GM21528 (cell line): ENCODE measurements around the gene OPN1LW.
"Not testable (repeated sequence)": the region's sequence is repeated elsewhere in the genome, so short reads cannot be mapped to it uniquely, and the experiment has no call there.

ENCODE experiments used
- ATAC-seq: cut with Tn5 transposase; IDR thresholded peaks from one replicate; pipeline ENCODE4 v1.9.1; 2021; ENCODE audit warnings: mild to moderate bottlenecking, moderate library complexity; ENCODE audit not compliant: unreplicated experiment, low FRiP score

Gene OPN1LW

GRCh38 chrX:154131955-154132354 lies 12.1 kb upstream of the OPN1LW start:
- no peak for ATAC-seq

- no peak for ATAC-seq
Observed at GRCh38 chrX:154132366-154132765, 11.7 kb upstream of the OPN1LW start.

- ATAC-seq = no peak
Observed at GRCh38 chrX:154135458-154136229, 8.4 kb upstream of the OPN1LW start.

GRCh38 chrX:154136627-154137161 lies 7.3 kb upstream of the OPN1LW start:
- no peak for ATAC-seq

- no peak for ATAC-seq
Observed at GRCh38 chrX:154138857-154139256, 5.2 kb upstream of the OPN1LW start.

GRCh38 chrX:154140206-154140605 lies 3.8 kb upstream of the OPN1LW start:
- no peak for ATAC-seq

GRCh38 chrX:154140742-154141141 lies 3.3 kb upstream of the OPN1LW start:
- no peak for ATAC-seq

GRCh38 chrX:154142386-154142785 lies 1.7 kb upstream of the OPN1LW start:
- no peak for ATAC-seq

GRCh38 chrX:154142950-154143745 lies 895 bp upstream of the OPN1LW start:
- no peak for ATAC-seq

GRCh38 chrX:154151030-154151429 lies 7.0 kb downstream of the OPN1LW start:
- ATAC-seq = not testable (repeated sequence)

GRCh38 chrX:154156221-154156620 lies 12.2 kb downstream of the OPN1LW start:
- not testable (repeated sequence) for ATAC-seq

GRCh38 chrX:154157207-154157606 lies 13.2 kb downstream of the OPN1LW start:
- ATAC-seq = not testable (repeated sequence)

- not testable (repeated sequence) for ATAC-seq
Observed at GRCh38 chrX:154159345-154159744, 15.3 kb downstream of the OPN1LW start.

GRCh38 chrX:154164902-154165301 lies 20.9 kb downstream of the OPN1LW start:
- not testable (repeated sequence) for ATAC-seq

GRCh38 chrX:154168384-154168783 lies 24.3 kb downstream of the OPN1LW start:
- not testable (repeated sequence) for ATAC-seq

- ATAC-seq = not testable (repeated sequence)
Observed at GRCh38 chrX:154172535-154172943, 28.5 kb downstream of the OPN1LW start.

GRCh38 chrX:154174356-154174755 lies 30.3 kb downstream of the OPN1LW start:
- ATAC-seq = not testable (repeated sequence)

GRCh38 chrX:154182296-154182695 lies 38.3 kb downstream of the OPN1LW start, which contains the start of gene OPN1MW:
TSS of gene OPN1MW (plus strand) at chrX:154182596. CDS start at chrX:154182678, 82 bp downstream.
- ATAC-seq = not testable (repeated sequence)

GRCh38 chrX:154183794-154184193 lies 39.8 kb downstream of the OPN1LW start:
- not testable (repeated sequence) for ATAC-seq

GRCh38 chrX:154192846-154193245 lies 48.8 kb downstream of the OPN1LW start:
- not testable (repeated sequence) for ATAC-seq

- not testable (repeated sequence) for ATAC-seq
Observed at GRCh38 chrX:154194316-154194715, 50.3 kb downstream of the OPN1LW start.
